ENCODE measurements around the gene SRSF3.
"Not testable (repeated sequence)": the region's sequence is repeated elsewhere in the genome, so short reads cannot be mapped to it uniquely, and the experiment has no call there.

Gene SRSF3

GRCh38 chr6:36650848-36651478 is 56.8 kb downstream of the SRSF3 start:
- DNase-seq: no peak

- DNase-seq: no peak
Measured at GRCh38 chr6:36651659-36652379, 57.7 kb downstream of the SRSF3 start.

- DNase-seq: not testable (repeated sequence)
Measured at GRCh38 chr6:36654469-36654868, 60.3 kb downstream of the SRSF3 start.
